K562 (cell line): Measurements from ENCODE around the gene RSPH10B. TPM values are rescaled to one million over a fixed set of nuclear protein-coding genes. Genes with fewer than 3 reads are reported as not detected.

ENCODE experiments used
- NCOA6 ChIP-seq: fragments of 450-650 bp; IDR thresholded peaks from 2 replicates; pipeline ENCODE4 v1.6.1; 2017; ENCODE audit warnings: mild to moderate bottlenecking
- NFIC ChIP-seq: fragments of 450-650 bp; IDR thresholded peaks from 2 replicates; pipeline ENCODE4 v1.6.1; 2017; ENCODE audit warnings: mild to moderate bottlenecking, inconsistent platforms
- NFXL1 ChIP-seq: fragments of 450-650 bp; formaldehyde crosslinking; IDR thresholded peaks from 2 replicates; pipeline ENCODE4 v1.4.0; 2021; ENCODE audit warnings: mild to moderate bottlenecking
- NR1H2 ChIP-seq: sonication (generic); formaldehyde crosslinking; IDR thresholded peaks from 2 replicates; pipeline ENCODE4 v1.4.0; 2020; ENCODE audit warnings: mild to moderate bottlenecking, missing genetic modification reagents
- SMARCE1 ChIP-seq: fragments of 450-650 bp; IDR thresholded peaks from 2 replicates; pipeline ENCODE4 v1.7.1; 2016; ENCODE audit warnings: mild to moderate bottlenecking
- SOX6 ChIP-seq: fragments of 450-650 bp; IDR thresholded peaks from 2 replicates; pipeline ENCODE4 v1.6.1; 2014; ENCODE audit warnings: mild to moderate bottlenecking
- TEAD2 ChIP-seq: fragments of 450-650 bp; IDR thresholded peaks from 2 replicates; pipeline ENCODE4 v1.6.1; 2016; ENCODE audit warnings: missing genetic modification characterization, control low read depth, missing compliant biosample characterization
- ZNF212 ChIP-seq: fragments of 450-650 bp; formaldehyde crosslinking; IDR thresholded peaks from 2 replicates; pipeline ENCODE4 v1.4.0; 2020; ENCODE audit warnings: mild to moderate bottlenecking
- ZNF695 ChIP-seq: fragments of 450-650 bp; formaldehyde crosslinking; IDR thresholded peaks from 2 replicates; pipeline ENCODE4 v1.4.0; 2020; ENCODE audit warnings: mild to moderate bottlenecking, moderate library complexity
- polyA plus RNA-seq, 8 experiments: library from polyadenylated mRNA; depleted of rRNA in 4 of 8; stranded (reverse) in 5 of 8; unstranded in 3 of 8; fragments of >200 nt; fragmentation: Nextera tagmentation in 2 of 8; fragmentation: Illumina TruSeq in 1 of 8; extraction: Ambion mirVana in 2 of 8; extraction: Trizol in 1 of 8; gene quantifications; 2 replicates each; pipeline versions ENCODE4 v1.2.1 to v1.2.3, GENCODE V29; 2011 to 2014; ENCODE audit warnings: inconsistent platforms in 1 of 8, missing spikeins in 1 of 8
- total RNA-seq, 7 experiments: library from RNA; depleted of rRNA in 6 of 7; stranded (reverse); fragments of >200 nt in 6 of 7; fragmentation: Illumina TruSeq in 2 of 7; extraction: Trizol in 2 of 7; gene quantifications; 2 replicates each; pipeline versions ENCODE4 v1.2.1 to v1.2.3, GENCODE V29; 2011 to 2021; ENCODE audit warnings: low replicate concordance in 1 of 7
- TF ChIP-seq, protein P1 (sequence below): fragments of 200-600 bp; sonication (generic); IDR thresholded peaks from one replicate; pipeline ENCODE4 v1.6.1; 2012; ENCODE audit warnings: mild to moderate bottlenecking, low read depth, low read length, inconsistent platforms
- TF ChIP-seq, protein P2 (sequence below): IDR thresholded peaks from 2 replicates; pipeline ENCODE4 v1.6.1; 2012; ENCODE audit warnings: low read depth, low read length, improper control_type of control experiment, borderline replicate concordance
- TF ChIP-seq, protein P3 (sequence below), 2 experiments: IDR thresholded peaks in 1 of 2; conservative IDR thresholded peaks in 1 of 2; 2 replicates each; pipeline ENCODE4 v1.6.1; 2016; ENCODE audit warnings: low read depth in 2 of 2, mild to moderate bottlenecking in 1 of 2, missing compliant biosample characterization in 1 of 2, missing genetic modification characterization in 1 of 2, moderate library complexity in 1 of 2

RSPH10B gene
- total and polyA plus RNA-seq, 9 of the 15 experiments (the other 6 are each of a cell fraction or from before 2014, with no cell fraction given) = 0.01 to 0.09 TPM; not detected in 7

DNA sequence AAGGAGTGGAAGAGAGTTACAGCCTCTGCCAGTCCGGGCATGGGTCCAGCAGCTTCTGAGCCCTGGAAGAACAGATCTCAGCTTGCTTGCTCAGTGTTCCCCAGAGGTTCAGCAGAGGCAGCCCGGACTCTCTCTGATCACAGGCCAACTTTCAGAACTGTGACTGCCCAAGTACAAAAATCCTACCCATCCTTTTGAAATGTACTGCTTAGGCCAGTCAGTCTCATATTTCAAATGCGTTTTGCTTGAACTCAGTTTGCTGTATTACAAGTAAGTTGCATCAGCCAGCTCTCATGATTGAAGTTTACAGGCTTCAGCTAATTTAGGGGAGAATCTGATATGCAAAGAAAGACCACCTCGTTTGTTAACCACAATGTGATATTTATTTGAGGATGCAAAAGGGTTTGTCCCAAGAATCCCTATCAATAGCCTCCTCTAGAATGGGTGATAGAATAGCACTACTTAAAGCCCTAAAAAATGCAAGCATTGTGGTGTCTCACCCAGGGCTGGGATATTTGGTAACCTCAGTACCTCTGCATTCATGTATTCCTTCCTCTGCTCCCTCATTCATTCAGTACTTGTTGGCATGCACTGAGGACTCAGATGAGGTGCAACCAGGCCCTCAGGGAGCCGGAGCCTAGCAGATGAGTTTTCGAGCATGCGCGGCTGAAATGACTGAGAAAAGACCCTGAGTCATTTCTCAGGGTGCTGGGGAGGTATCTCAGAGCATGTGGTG, 45.6 kb upstream of the RSPH10B start (continued):
- TF ChIP-seq, protein P1, sequence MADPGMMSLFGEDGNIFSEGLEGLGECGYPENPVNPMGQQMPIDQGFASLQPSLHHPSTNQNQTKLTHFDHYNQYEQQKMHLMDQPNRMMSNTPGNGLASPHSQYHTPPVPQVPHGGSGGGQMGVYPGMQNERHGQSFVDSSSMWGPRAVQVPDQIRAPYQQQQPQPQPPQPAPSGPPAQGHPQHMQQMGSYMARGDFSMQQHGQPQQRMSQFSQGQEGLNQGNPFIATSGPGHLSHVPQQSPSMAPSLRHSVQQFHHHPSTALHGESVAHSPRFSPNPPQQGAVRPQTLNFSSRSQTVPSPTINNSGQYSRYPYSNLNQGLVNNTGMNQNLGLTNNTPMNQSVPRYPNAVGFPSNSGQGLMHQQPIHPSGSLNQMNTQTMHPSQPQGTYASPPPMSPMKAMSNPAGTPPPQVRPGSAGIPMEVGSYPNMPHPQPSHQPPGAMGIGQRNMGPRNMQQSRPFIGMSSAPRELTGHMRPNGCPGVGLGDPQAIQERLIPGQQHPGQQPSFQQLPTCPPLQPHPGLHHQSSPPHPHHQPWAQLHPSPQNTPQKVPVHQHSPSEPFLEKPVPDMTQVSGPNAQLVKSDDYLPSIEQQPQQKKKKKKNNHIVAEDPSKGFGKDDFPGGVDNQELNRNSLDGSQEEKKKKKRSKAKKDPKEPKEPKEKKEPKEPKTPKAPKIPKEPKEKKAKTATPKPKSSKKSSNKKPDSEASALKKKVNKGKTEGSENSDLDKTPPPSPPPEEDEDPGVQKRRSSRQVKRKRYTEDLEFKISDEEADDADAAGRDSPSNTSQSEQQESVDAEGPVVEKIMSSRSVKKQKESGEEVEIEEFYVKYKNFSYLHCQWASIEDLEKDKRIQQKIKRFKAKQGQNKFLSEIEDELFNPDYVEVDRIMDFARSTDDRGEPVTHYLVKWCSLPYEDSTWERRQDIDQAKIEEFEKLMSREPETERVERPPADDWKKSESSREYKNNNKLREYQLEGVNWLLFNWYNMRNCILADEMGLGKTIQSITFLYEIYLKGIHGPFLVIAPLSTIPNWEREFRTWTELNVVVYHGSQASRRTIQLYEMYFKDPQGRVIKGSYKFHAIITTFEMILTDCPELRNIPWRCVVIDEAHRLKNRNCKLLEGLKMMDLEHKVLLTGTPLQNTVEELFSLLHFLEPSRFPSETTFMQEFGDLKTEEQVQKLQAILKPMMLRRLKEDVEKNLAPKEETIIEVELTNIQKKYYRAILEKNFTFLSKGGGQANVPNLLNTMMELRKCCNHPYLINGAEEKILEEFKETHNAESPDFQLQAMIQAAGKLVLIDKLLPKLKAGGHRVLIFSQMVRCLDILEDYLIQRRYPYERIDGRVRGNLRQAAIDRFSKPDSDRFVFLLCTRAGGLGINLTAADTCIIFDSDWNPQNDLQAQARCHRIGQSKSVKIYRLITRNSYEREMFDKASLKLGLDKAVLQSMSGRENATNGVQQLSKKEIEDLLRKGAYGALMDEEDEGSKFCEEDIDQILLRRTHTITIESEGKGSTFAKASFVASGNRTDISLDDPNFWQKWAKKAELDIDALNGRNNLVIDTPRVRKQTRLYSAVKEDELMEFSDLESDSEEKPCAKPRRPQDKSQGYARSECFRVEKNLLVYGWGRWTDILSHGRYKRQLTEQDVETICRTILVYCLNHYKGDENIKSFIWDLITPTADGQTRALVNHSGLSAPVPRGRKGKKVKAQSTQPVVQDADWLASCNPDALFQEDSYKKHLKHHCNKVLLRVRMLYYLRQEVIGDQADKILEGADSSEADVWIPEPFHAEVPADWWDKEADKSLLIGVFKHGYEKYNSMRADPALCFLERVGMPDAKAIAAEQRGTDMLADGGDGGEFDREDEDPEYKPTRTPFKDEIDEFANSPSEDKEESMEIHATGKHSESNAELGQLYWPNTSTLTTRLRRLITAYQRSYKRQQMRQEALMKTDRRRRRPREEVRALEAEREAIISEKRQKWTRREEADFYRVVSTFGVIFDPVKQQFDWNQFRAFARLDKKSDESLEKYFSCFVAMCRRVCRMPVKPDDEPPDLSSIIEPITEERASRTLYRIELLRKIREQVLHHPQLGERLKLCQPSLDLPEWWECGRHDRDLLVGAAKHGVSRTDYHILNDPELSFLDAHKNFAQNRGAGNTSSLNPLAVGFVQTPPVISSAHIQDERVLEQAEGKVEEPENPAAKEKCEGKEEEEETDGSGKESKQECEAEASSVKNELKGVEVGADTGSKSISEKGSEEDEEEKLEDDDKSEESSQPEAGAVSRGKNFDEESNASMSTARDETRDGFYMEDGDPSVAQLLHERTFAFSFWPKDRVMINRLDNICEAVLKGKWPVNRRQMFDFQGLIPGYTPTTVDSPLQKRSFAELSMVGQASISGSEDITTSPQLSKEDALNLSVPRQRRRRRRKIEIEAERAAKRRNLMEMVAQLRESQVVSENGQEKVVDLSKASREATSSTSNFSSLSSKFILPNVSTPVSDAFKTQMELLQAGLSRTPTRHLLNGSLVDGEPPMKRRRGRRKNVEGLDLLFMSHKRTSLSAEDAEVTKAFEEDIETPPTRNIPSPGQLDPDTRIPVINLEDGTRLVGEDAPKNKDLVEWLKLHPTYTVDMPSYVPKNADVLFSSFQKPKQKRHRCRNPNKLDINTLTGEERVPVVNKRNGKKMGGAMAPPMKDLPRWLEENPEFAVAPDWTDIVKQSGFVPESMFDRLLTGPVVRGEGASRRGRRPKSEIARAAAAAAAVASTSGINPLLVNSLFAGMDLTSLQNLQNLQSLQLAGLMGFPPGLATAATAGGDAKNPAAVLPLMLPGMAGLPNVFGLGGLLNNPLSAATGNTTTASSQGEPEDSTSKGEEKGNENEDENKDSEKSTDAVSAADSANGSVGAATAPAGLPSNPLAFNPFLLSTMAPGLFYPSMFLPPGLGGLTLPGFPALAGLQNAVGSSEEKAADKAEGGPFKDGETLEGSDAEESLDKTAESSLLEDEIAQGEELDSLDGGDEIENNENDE = no peak
- TF ChIP-seq SOX6 (peak; percentile 57; the same call in 1 of the 2 replicates), NFXL1 (CRISPR knock-in tag) (peak; percentile 19; the same call in 1 of the 2 replicates), ZNF695 (CRISPR knock-in tag) (no peak), SMARCE1 (peak; percentile 53; the same call in 1 of the 2 replicates), ZNF212 (CRISPR knock-in tag) (no peak), TEAD2 (peak; percentile 34; the same call in 1 of the 2 replicates), NCOA6 (no peak), NFIC (no peak), NR1H2 (CRISPR knock-in tag) (no peak)
- TF ChIP-seq, protein P2, sequence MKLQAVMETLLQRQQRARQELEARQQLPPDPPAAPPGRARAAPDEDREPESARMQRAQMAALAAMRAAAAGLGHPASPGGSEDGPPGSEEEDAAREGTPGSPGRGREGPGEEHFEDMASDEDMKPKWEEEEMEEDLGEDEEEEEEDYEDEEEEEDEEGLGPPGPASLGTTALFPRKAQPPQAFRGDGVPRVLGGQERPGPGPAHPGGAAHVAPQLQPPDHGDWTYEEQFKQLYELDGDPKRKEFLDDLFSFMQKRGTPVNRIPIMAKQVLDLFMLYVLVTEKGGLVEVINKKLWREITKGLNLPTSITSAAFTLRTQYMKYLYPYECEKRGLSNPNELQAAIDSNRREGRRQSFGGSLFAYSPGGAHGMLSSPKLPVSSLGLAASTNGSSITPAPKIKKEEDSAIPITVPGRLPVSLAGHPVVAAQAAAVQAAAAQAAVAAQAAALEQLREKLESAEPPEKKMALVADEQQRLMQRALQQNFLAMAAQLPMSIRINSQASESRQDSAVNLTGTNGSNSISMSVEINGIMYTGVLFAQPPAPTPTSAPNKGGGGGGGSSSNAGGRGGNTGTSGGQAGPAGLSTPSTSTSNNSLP = no peak
- TF ChIP-seq, protein P3, sequence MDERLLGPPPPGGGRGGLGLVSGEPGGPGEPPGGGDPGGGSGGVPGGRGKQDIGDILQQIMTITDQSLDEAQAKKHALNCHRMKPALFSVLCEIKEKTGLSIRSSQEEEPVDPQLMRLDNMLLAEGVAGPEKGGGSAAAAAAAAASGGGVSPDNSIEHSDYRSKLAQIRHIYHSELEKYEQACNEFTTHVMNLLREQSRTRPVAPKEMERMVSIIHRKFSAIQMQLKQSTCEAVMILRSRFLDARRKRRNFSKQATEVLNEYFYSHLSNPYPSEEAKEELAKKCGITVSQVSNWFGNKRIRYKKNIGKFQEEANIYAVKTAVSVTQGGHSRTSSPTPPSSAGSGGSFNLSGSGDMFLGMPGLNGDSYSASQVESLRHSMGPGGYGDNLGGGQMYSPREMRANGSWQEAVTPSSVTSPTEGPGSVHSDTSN (CRISPR knock-in tag; IDR thresholded peaks at IDR 0.05; ENCODE audit: low read depth) = no peak
- TF ChIP-seq, protein P3 (tag; conservative IDR thresholded peaks at IDR 0.05; ENCODE audit: low read depth) = 0 out of 2 replicates have a peak, but pooled peaks have one; percentile 5
